ENCODE data around the gene RAET1E. TPM values are rescaled to one million over a fixed set of nuclear protein-coding genes. Genes with fewer than 3 reads are reported as not detected.
"Not testable (repeated sequence)": the region's sequence is repeated elsewhere in the genome, so short reads cannot be mapped to it uniquely, and the experiment has no call there.

RAET1E gene
- total RNA-seq, 2 donors from 2014 or later: 0.21 TPM; not detected in 1

DNA sequence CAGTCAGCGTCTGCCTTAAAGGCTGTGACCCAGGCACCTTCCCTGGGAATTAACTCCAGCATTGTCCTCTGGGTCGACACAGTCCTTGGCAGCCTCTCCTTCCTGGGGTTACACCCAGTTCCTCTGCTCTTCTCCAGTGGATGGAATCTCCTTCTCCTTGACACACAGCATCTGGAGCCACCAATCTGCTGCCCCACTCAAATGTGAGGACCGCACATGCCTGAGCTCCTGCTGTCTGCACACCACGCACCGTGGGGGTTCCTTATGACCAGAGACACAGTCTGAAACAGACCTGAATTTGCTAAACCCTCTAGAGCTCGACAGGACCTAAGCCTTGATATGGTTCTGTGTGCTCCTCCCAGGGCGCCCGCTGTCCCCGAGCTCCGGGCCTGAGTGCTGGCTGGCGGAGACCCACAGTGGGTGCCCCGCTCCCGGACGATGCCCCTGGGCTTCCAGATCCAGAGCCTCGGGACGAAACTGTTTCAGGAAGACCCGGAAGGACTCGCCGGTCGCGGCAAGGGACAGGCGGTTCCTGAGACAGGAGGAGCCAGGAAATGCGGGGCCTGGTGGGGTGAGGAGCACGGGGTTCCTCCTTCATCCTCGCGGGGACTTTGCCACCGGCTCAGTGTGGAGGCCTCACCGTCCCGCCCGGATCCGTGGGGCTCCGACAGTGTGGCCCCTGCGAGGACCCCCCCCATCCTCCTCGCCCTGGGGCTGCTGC lies 27.5 kb upstream of the RAET1E start:
- DNase-seq: peak; percentile 46
- Histone ChIP-seq H3K4me3 (peak overlapping the region; percentile 42), H3K9ac (ENCODE audit: low read depth in 2 of 2, low read length in 2 of 2) (peak overlapping the region; percentile 55 to 72), H3K36me3 (no peaks in the 10 kb centered on the region), H3K4me1 (no peaks in the 10 kb centered on the region), H3K27ac (no peak overlapping the region), H3K9me3 (no peaks in the 10 kb centered on the region), H3K27me3 (peaks cover 10% of the 10 kb centered on the region)
- no peak for TF ChIP-seq CTCF (IDR thresholded peaks at IDR 0.05)
- intact Hi-C loops (cut with DNase I): loop anchor here (2.0 to 5.0 kb wide), 2 partner anchors 89 to 203 kb away; no protein-coding TSS in a partner anchor

DNA sequence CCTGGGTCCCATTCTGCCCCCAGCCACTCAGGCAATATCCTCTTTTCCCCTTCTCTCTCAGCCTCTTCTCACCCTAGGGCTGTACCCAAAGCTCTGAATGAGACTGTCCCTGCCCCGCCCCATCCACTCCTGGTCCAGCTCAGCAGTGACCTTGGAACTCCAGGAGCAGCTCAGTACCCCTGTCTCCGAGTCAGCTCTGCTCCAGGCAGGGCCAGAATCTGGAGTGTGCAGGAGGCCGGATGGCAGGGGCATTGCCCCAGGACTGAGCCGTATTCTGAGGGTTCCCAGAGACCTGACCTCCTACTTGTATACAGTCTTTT lies 27.0 kb upstream of the RAET1E start:
- Histone ChIP-seq H3K27ac (no peak overlapping the region), H3K4me3 (no peak overlapping the region)
- no peak for DNase-seq

GRCh38 chr6:149924206-149924932 lies 26.5 kb upstream of the RAET1E start:
- intact Hi-C loops (cut with DNase I): loop anchor here (2.0 kb wide), 1 partner anchor 88 kb away; no protein-coding TSS in a partner anchor
- no peak for TF ChIP-seq CTCF (IDR thresholded peaks at IDR 0.05)
- H3K27ac ChIP-seq: no peak overlapping the region
- no peak overlapping the region for H3K9ac ChIP-seq (ENCODE audit: low read depth in 2 of 2, low read length in 2 of 2)
- H3K9me3 ChIP-seq: no peaks in the 10 kb centered on the region
- H3K36me3 ChIP-seq: no peaks in the 10 kb centered on the region
- no peaks in the 10 kb centered on the region for H3K4me1 ChIP-seq
- DNase-seq: no peak
- no peak overlapping the region for H3K4me3 ChIP-seq
- H3K27me3 ChIP-seq: peaks cover 8% of the 10 kb centered on the region

More for the DNA sequence above, 27.0 kb upstream of the RAET1E start:
- Histone ChIP-seq H3K9me3 (no peaks in the 10 kb centered on the region), H3K4me1 (no peaks in the 10 kb centered on the region), H3K27me3 (peaks cover 10% of the 10 kb centered on the region), H3K9ac (ENCODE audit: low read depth in 2 of 2, low read length in 2 of 2) (no peak overlapping the region), H3K36me3 (no peaks in the 10 kb centered on the region)
- intact Hi-C loops (cut with DNase I): loop anchor here (2.0 to 5.0 kb wide), 2 partner anchors 88 to 203 kb away; no protein-coding TSS in a partner anchor
- no peak for TF ChIP-seq CTCF (IDR thresholded peaks at IDR 0.05)

GRCh38 chr6:149923327-149923986 lies 25.5 kb upstream of the RAET1E start:
- intact Hi-C loops (cut with DNase I): no loop called here
- no peaks in the 10 kb centered on the region for H3K36me3 ChIP-seq
- no peak for DNase-seq
- H3K27me3 ChIP-seq: peaks cover 4% of the 10 kb centered on the region
- H3K27ac ChIP-seq: no peak overlapping the region
- no peaks in the 10 kb centered on the region for H3K4me1 ChIP-seq
- no peaks in the 10 kb centered on the region for H3K9me3 ChIP-seq
- no peak for TF ChIP-seq CTCF (IDR thresholded peaks at IDR 0.05)
- peak overlapping the region in 1 of 2 donors; percentile 14 for H3K9ac ChIP-seq (ENCODE audit: low read depth in 2 of 2, low read length in 2 of 2)
- peak overlapping the region; percentile 50 for H3K4me3 ChIP-seq

GRCh38 chr6:149922642-149923326 lies 24.9 kb upstream of the RAET1E start, which contains the start of gene RAET1G:
Gene RAET1G, minus strand, starts transcription at chr6:149923121. Its CDS starts 111 bp downstream, at chr6:149923010.
- H3K4me1 ChIP-seq: no peaks in the 10 kb centered on the region
- no peaks in the 10 kb centered on the region for H3K36me3 ChIP-seq
- DNase-seq: peak; percentile 94
- H3K9me3 ChIP-seq: no peaks in the 10 kb centered on the region
- no peak for TF ChIP-seq CTCF (IDR thresholded peaks at IDR 0.05)
- H3K9ac ChIP-seq (ENCODE audit: low read depth in 2 of 2, low read length in 2 of 2): peak within 1 kb of the TSS; percentile 14 to 60
- no peak within 1 kb of the TSS for H3K27ac ChIP-seq
- H3K4me3 ChIP-seq: peak within 1 kb of the TSS; percentile 50
- intact Hi-C loops (cut with DNase I): no loop called here
- peaks cover 4% of the 10 kb centered on the region for H3K27me3 ChIP-seq

DNA sequence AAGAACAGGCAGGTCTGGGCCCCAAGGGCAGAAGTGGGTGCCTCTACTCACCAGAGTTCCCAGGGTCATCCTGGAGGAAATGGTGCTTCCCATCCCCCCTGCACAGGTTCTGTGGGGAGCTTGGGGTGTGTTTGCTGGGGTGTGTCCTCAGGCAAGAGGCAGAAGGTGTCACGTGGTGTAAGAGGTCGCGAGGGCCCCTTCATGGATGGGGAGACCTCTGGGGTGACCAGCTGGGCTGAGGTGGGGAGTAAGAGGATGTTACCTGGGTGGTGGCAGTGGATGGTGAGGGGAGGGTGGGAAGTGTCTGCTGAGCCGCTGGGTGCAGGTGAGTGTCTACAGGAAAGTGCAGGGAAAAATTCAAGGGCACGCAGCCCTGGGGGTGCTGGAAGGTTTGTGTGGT lies 24.2 kb upstream of the RAET1E start:
- H3K4me1 ChIP-seq; H3K27ac ChIP-seq; H3K9ac ChIP-seq (ENCODE audit: low read depth in 2 of 2, low read length in 2 of 2); DNase-seq; H3K36me3 ChIP-seq; H3K27me3 ChIP-seq; intact Hi-C loops (cut with DNase I); H3K4me3 ChIP-seq; H3K9me3 ChIP-seq: not testable (repeated sequence)
